PFSK-1 (cell line): ENCODE data around the gene CCDC63.
A peak's percentile ranks its signal among the peaks of the same experiment; 100 is the strongest.

ENCODE experiments used
- FOXP2 ChIP-seq: optimal IDR thresholded peaks from 2 replicates; pipeline ENCODE3; 2011; ENCODE audit warnings: borderline replicate concordance, control low read depth, inconsistent platforms; ENCODE audit not compliant: insufficient read depth; ENCODE audit errors: extremely low read length, extremely low read depth
- POLR2AphosphoS5 ChIP-seq: IDR thresholded peaks from 2 replicates; pipeline ENCODE4 v1.6.1; 2012; ENCODE audit warnings: low read depth, mild to moderate bottlenecking, control low read depth, low read length, moderate library complexity
- SIN3A ChIP-seq: IDR thresholded peaks from 2 replicates; pipeline ENCODE4 v1.6.1; 2012; ENCODE audit warnings: mild to moderate bottlenecking, low read length, moderate library complexity, borderline replicate concordance; ENCODE audit not compliant: insufficient read depth
- TAF1 ChIP-seq: IDR thresholded peaks from 2 replicates; pipeline ENCODE4 v1.6.1; 2012; ENCODE audit warnings: low read length, control low read depth, borderline replicate concordance; ENCODE audit not compliant: insufficient read depth
- TF ChIP-seq, protein P1 (sequence below), 2 experiments: IDR thresholded peaks; 2 replicates each; pipeline versions ENCODE4 v1.6.1 to v1.8.0; 2011 to 2012; ENCODE audit warnings: low read depth in 2 of 2, low read length in 2 of 2, control low read depth in 1 of 2, inconsistent platforms in 1 of 2, mild to moderate bottlenecking in 1 of 2, moderate library complexity in 1 of 2; ENCODE audit not compliant: insufficient read depth in 1 of 2

CCDC63 gene

DNA sequence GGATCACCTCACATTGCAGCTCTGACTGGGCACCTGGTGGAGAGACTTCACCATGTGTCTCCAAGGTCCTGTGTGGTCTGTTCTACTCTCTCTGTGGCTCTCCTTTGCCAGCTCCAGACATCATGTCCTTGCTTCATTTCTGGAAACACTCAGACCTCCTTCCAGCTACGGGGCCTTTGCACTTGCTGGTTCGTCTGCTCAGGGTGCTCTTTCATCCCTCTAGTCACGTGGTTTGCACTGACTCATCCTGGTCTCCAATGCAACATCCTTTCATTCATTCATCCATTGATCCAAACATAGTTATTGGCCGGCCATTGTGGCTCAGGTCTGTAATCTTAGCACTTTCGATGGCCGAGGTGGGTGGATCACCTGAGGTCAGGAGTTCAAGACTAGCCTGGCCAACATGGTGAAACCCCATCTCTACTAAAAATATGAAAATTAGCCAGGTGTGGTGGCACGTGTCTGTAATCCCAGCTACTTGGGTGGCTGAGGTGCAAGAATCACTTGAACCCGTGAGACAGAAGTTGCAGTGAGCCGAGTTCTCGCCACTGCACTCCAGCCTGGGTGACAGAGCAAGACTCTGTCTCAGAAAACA is 23.9 kb upstream of the CCDC63 start:
- TF ChIP-seq SIN3A (no peak), TAF1 (no peak), FOXP2 (no peak), POLR2AphosphoS5 (no peak)
- TF ChIP-seq, protein P1, sequence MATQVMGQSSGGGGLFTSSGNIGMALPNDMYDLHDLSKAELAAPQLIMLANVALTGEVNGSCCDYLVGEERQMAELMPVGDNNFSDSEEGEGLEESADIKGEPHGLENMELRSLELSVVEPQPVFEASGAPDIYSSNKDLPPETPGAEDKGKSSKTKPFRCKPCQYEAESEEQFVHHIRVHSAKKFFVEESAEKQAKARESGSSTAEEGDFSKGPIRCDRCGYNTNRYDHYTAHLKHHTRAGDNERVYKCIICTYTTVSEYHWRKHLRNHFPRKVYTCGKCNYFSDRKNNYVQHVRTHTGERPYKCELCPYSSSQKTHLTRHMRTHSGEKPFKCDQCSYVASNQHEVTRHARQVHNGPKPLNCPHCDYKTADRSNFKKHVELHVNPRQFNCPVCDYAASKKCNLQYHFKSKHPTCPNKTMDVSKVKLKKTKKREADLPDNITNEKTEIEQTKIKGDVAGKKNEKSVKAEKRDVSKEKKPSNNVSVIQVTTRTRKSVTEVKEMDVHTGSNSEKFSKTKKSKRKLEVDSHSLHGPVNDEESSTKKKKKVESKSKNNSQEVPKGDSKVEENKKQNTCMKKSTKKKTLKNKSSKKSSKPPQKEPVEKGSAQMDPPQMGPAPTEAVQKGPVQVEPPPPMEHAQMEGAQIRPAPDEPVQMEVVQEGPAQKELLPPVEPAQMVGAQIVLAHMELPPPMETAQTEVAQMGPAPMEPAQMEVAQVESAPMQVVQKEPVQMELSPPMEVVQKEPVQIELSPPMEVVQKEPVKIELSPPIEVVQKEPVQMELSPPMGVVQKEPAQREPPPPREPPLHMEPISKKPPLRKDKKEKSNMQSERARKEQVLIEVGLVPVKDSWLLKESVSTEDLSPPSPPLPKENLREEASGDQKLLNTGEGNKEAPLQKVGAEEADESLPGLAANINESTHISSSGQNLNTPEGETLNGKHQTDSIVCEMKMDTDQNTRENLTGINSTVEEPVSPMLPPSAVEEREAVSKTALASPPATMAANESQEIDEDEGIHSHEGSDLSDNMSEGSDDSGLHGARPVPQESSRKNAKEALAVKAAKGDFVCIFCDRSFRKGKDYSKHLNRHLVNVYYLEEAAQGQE (IDR thresholded peaks at IDR 0.05; ENCODE audit: insufficient read depth in 1 of 2, low read depth in 2 of 2, low read length in 2 of 2) = no peak

DNA sequence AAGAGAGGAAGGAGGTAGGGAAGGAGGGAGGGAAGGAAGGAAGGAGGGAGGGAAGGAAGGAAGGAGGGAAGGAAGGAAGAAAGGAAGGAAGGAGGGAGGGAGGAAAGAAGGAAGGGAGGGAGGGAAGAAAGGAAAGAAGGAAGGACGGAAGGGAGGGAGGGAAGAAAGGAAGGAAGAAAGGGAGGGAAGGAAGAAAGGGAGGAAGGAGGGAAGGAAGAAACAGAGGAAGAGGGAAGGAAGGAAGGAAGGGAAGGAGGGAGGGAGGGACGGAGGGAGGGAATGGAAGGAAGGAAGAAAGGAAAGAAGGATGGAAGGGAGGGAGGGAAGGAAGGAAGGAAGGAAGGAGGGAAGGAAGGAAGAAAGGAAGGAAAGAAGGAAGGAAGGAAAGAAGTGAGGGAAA is 22.4 kb upstream of the CCDC63 start:
- TF ChIP-seq FOXP2 (no peak), POLR2AphosphoS5 (no peak), SIN3A (no peak), TAF1 (no peak)
- TF ChIP-seq, protein P1 (IDR thresholded peaks at IDR 0.05; ENCODE audit: insufficient read depth in 1 of 2, low read depth in 2 of 2, low read length in 2 of 2) = no peak

DNA sequence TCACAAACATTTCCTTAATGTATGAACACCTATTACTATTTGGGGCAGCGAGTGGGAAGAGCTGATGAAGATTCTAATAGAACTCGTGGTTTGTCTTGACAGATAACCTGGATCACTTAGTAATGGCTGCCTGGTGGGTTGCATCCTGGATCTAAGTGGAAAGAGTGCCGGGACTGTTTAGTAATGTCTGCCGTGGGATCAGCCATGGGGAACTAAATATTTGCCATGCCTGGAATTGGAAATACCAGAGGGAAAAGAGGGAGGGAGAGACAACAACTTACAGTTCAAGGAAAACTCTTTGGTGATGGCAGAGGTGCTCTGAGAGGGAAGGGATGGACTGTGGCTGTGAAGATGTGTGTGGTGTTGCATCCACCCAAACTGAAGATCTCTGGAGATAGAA is 21.3 kb upstream of the CCDC63 start:
- TF ChIP-seq SIN3A (no peak), TAF1 (no peak), FOXP2 (no peak), POLR2AphosphoS5 (no peak)
- TF ChIP-seq, protein P1 (IDR thresholded peaks at IDR 0.05; ENCODE audit: insufficient read depth in 1 of 2, low read depth in 2 of 2, low read length in 2 of 2) = no peak

DNA sequence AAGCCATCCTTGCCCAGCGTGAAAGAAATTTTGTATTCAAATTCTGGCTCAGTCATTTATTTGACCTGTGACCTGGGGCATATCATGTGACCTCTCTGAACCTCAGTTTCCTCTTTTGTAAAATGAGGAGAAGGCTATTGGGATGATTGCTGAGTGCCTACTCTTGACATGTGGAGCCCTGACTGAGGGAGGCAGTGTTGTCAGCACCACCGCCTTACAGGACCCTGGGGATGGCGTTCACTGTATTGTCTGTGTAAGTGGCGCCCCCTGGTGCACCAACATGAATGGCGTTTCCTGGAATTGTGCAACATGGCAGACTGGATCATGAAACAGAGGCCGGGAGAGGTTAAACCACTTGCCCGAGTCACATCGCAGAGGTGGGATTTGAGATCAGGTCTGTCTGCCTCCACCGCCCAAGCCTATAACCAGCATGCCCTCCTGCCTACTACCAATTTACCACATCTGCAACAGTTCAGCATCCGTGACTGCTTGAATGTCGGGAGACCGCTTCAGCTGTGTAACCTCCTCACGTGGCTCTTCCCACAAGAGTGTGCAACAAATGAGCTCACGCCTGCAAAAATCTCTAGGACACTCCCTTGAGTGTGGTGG is 20.1 kb upstream of the CCDC63 start:
- peak; percentile 54 for TF ChIP-seq FOXP2
- TF ChIP-seq POLR2AphosphoS5 = no peak
- TF ChIP-seq SIN3A = no peak

DNA sequence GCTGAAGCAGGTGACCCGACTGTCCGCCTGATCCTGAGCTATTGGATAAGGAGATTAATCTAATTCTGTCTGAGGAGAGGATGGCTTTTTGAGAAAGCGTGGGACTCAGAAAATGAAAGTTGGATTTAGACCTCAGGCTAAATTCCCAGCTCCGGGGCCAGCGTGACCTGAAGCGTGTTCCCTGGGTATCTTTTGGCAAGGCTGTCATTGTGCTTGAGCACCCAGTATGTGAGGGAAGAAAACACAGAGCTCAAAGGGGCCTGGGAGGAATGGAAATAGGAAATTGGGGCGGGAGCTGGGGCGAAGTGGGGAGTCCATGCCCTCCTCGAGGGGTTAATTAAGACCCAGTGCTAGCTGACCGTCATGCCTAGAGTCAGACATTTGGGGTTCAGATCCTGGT is 17.5 kb upstream of the CCDC63 start:
- TF ChIP-seq FOXP2 (no peak), SIN3A (no peak), POLR2AphosphoS5 (no peak), TAF1 (no peak)
- TF ChIP-seq, protein P1 (IDR thresholded peaks at IDR 0.05; ENCODE audit: insufficient read depth in 1 of 2, low read depth in 2 of 2, low read length in 2 of 2) = no peak
